ENCODE results near the gene ZBTB20.
"Not testable (repeated sequence)": the region's sequence is repeated elsewhere in the genome, so short reads cannot be mapped to it uniquely, and the experiment has no call there.

Gene ZBTB20

DNA sequence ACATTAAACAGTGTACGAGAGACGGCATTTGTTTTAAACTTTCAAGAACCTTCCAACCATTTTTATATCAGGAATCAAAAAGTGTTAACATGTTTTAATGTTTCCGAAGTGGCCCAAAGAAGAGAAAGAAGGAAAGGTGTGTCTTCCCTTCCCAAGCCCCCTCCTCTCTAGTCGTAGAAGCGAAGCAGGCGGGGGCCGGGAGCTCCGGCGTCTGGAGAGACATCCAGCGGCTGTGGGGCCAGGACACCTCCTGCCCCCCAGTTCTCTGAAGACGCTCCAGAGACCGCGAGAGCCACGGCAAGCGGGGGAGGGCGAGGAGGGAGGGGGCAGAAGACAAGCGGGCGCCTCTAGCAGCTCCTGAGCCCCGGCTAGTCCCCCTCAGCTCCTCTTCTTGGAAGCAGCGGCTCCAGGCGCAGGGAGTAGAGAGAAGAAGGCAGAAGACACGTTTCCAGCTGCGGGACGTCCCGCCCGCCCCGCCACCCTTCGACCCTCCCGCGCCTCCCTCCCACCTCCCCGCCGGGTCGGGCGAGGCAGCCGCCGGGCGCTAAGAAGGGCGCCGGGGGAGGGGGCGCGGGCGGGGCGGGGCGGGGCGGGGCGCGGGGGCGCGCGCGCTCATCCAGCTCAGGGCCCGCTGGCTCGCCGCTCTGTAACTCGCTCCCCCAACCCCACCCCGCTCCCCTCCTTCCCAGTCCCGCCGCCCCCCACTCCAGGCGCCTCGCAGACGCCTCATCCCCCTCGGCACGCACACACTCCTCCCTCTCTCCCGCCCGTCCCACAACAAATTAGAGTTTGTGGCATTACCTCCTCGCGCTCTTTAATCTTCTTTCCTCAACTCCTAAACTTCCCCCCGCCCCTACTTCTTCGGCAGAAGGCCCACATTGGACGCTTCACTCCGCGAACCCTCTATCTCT is at the start of gene ZBTB20:
TSS of gene ZBTB20 (minus strand) at position 871 of the 911 bp plus-strand sequence.
- peak; percentile 72 for DNase-seq (ENCODE audit: low spot score)

GRCh38 chr3:115194476-115194875 is 47.4 kb upstream of the ZBTB20 start:
- no peak for DNase-seq (ENCODE audit: low spot score)

DNA sequence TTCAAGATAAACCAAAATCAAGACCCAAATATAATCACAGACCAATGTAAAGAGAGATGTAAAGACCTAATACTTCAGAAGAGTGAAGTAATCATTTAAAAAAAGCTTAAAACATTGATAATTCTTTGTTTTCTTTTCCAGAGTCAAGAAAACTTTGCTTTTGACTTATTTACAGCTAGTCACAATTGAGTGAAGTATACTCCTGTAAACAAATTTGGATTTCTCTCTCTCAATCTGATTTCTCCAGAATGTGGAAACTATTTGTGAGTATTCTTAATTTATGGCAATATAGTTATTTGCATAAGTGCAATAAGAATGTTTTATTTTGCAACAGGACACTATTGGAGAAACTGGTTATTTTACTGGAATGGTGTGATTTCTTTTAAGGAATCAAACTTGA is 43.7 kb upstream of the ZBTB20 start:
- DNase-seq (ENCODE audit: low spot score) = no peak

GRCh38 chr3:115187149-115187757 is 40.2 kb upstream of the ZBTB20 start:
- DNase-seq (ENCODE audit: low spot score) = no peak

- DNase-seq (ENCODE audit: low spot score) = no peak
Observed at GRCh38 chr3:115186351-115187148, 39.5 kb upstream of the ZBTB20 start.

DNA sequence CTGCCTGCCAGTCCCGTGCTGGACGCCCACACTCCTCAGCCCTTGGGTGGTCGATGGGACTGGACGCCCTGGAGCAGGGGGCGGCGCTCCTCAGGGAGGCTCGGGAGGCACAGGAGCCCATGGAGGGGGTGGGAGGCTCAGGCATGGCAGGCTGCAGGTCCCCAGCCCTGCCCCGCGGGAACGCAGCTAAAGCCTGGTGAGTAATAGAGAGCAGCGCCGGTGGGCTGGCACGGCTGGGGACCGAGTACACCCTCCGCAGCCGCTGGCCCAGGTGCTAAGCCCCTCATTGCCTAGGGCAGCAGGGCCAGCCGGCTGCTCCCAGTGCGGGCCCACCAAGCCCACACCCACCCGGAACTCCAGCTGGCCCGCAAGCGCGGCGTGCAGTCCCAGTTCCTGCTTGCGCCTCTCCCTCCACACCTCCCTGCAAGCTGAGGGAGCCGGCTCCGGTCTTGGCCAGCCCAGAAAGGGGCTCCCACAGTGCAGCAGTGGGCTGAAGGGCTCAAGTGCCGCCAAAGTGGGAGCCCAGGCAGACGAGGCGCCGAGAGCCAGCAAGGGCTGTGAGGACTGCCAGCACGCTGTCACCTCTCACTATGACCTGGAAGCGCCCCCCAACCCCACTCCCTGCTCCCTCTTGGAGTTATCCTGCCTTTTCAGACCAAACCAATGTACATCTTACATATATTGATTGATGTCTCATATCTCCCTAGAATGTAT is 37.9 kb upstream of the ZBTB20 start:
- DNase-seq (ENCODE audit: low spot score) = not testable (repeated sequence)

DNA sequence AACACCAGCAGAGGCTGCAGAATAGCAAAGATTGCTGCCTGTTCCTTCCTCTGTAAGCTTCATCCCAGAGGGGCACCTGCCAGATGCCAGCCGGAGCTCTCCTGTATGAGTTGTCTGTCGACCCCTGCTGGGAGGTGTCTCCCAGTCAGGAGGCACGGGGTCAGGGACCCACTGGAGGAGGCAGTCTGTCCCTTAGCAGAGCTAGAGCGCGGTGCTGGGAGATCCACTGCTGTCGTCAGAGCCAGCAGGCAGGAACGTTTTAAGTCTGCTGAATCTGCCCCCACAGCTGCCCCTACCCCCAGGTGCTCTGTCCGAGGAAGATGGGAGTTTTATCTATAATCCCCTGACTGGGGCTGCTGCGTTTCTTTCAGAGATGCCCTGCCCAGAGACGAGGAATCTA is 31.8 kb upstream of the ZBTB20 start:
- not testable (repeated sequence) for DNase-seq (ENCODE audit: low spot score)

- no peak for DNase-seq (ENCODE audit: low spot score)
Observed at GRCh38 chr3:115169808-115170207, 22.7 kb upstream of the ZBTB20 start.

DNA sequence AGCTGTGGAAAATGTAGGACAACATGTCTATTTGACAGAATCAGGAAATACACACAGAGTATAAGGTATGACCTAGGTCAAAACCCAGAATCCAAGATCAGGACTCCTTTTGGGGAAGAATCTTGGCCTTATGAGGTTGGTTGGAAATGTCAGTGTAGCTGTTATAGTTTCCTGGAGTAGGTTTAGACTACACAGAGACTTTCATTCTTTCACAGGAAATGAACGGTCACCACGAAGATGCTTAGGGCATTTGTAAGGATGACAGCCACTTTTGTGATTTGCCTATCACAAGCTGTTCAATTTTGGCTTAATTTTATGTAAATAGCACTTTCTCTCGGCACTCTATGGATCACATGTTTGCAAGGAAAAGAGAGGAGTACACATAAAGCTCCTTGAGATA is 18.6 kb upstream of the ZBTB20 start:
- DNase-seq (ENCODE audit: low spot score) = peak; percentile 14

GRCh38 chr3:115165266-115165665 is 18.2 kb upstream of the ZBTB20 start:
- no peak for DNase-seq (ENCODE audit: low spot score)

DNA sequence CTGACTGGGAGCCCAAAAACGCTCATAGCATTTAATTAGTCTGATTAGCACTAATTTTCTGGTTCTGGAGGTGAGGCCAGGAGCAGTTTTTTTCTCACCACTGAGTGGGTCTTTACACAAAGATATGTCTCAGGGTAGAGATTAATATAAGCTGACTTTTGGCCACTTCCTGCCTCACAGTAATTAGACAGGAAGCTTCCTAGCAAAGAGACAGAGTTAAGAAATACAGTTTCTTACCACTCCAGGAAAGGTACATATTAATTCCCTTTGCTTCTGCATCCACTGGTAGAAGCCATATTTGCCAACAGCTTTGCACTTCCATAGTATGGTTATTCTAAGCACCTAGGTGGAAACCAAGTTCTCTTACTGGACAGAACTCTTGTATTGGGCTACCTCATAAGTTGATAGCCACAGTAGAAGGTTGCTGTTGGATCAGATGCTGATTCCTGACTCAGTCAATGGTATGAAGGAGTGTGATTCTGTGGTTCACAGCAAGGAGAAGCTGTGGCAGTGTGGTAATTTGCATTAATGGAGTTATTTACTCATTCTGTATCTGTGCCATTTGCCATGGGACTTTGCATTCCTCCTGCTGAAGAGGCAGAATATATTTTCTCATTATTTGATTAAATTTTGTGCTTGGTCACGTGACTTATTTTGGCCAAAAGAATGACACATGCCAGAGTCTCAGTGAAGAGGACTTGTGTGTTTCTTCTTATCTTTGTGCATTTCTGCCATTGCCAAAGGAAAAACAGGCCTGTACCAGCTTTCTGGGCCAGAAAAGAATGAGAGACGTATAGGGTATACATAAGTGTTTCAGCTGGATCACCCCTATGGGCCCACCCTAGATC is 17.5 kb upstream of the ZBTB20 start:
- no peak for DNase-seq (ENCODE audit: low spot score)

- no peak for DNase-seq (ENCODE audit: low spot score)
Observed at GRCh38 chr3:115162759-115163158, 15.7 kb upstream of the ZBTB20 start.

- no peak for DNase-seq (ENCODE audit: low spot score)
Observed at GRCh38 chr3:115161866-115162265, 14.8 kb upstream of the ZBTB20 start.

GRCh38 chr3:115161168-115161834 is 14.2 kb upstream of the ZBTB20 start:
- DNase-seq (ENCODE audit: low spot score) = no peak

GRCh38 chr3:115160295-115160694 is 13.2 kb upstream of the ZBTB20 start:
- DNase-seq (ENCODE audit: low spot score) = no peak

- DNase-seq (ENCODE audit: low spot score) = no peak
Observed at GRCh38 chr3:115156046-115156654, 9.1 kb upstream of the ZBTB20 start.

GRCh38 chr3:115154611-115155010 is 7.5 kb upstream of the ZBTB20 start:
- no peak for DNase-seq (ENCODE audit: low spot score)

- no peak for DNase-seq (ENCODE audit: low spot score)
Observed at GRCh38 chr3:115151921-115152320, 4.8 kb upstream of the ZBTB20 start.

DNA sequence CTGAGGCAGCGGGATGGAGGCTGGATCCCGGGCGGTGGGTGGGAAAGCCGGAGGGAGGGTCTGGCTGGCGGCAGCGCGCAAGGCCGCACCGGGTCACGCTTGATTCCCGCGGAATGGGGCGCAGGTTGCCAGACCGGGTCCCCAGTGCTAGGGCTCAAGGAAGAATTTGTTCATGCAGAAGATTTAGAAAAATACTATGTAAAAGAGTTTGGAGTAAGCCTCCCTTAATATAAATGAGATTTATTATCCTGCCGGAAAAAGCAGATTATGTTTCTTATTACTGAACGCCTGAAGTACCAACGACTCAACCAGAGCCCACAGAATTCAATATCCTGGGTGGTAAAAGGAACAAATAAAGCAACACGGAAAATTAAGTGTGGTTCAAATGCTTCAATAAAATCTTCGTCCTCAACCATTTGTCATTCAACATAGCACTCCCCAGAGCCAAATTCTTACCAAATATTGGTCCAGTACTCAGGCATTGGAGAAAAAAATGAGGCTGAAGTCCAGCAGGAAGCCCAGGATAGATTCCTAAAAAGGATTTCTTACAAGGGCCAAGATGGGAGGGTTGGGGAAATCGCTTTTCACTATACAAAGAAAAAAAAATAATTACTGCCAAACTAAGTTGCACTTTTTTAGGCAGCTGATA is 1.2 kb upstream of the ZBTB20 start:
- DNase-seq (ENCODE audit: low spot score) = no peak

Measured in kidney tubule cell (primary cell).